GM18858 (cell line): Measurements from ENCODE around the gene DCAF4.
"Not testable (repeated sequence)": the region's sequence is repeated elsewhere in the genome, so short reads cannot be mapped to it uniquely, and the experiment has no call there.

ENCODE experiments used
- ATAC-seq: cut with Tn5 transposase; IDR thresholded peaks from one replicate; pipeline ENCODE4 v1.9.1; 2021; ENCODE audit not compliant: unreplicated experiment

The DCAF4 gene

DNA sequence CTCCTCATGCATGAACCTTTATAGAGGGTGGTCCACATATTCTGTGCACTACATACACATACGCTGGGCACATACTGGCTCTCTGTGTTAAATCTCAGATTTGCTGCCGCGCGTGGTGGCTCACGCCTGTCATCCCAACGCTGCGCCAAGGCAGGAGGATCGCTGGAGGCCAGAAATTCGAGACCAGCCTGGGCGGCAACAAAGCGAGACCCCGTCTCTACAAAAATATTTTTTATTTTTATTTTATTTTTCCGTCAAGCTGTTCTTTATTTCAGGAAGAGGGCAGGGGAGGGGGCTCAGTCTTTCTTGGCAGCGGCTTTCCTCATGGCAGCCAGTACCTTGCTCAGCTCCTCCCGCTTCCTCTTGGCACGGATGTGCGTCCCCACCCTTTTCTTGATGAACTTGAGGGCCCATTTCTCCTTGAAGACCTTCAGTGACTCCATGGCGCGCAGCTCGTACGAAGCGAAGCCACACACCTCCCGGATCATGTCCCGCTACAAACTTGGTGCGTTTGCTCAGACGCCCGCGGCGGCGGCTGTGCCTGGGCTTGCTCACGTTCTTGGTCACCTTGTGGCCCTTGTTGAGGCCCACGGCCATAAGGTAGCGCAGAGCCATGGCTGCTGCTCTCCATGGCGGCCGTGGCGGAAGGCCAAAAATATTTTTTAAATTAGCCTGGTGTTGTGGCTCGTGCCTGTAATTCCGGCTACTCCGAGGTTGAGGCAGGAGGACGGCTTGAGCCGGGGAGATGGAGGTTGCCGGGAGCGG is 3.2 kb downstream of the DCAF4 start:
- ATAC-seq = no peak

- ATAC-seq = no peak
Measured at GRCh38 chr14:72932893-72933292, 6.6 kb downstream of the DCAF4 start.

DNA sequence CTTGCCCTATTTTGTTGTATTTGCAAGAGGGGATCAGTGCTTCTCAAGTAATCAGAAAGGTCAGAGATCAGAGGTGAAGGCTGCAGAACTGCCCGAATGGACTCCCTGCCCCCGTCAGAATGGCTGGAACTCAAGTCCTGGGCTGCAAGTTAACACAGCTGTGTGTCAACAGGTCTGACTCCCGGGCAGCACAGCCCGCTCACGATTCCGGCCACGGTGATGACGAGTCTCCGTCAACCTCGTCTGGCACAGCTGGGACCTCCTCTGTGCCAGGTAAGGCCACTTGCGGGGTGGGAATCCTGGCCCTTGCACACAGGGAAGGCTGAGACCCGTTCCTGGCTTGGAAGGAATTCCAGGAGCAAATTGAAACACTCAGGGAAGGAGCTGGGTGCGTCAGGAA is 13.4 kb downstream of the DCAF4 start:
- ATAC-seq = no peak

DNA sequence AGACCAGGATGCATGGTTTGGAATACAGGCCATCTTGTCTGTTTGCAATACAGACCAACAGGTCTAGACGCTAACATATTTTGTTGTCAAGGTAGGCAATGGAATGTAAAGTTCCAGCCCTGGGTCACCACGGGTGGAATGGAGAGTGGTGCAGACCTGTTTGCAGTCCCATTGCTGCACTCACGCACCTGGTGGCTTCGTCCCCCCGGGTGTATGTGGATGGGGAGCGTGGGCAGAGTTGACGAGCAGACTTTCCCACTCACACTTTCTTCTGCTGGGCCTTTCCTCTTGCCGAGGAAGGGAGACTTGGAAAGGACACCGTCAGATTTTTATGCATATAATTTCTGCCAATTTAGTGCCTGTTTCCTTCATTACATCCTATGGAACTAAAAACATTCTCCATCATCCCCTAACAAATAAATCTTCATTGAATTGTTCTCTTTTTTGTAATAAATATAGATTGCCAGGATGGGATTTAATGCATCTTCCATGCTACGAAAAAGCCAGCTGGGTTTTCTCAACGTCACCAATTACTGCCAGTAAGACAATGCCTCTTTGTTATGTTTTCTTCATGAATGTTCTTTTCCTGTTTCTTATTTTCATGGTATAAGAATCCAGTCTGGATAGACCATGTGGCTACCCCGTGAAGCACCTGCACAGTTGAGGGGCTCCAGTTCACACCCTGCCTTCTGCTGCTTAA is 15.2 kb downstream of the DCAF4 start:
- ATAC-seq = no peak

DNA sequence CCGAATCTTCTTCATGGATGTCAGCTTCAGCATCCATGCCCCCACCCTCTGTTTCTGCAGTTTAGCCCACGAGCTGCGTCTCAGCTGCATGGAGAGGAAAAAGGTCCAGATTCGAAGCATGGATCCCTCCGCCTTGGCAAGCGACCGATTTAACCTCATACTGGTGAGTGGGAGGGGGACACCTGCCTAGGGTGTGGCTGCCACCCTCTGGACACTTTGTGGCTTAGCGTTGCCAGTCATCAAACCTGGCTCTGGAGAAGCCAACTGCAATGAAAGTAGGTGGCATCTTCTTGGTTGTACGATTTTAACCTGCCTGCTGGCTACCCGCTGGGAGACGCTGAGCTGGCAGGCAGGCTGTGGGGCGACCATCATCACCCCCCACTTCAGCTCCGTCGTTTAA is 16.7 kb downstream of the DCAF4 start:
- ATAC-seq = no peak

DNA sequence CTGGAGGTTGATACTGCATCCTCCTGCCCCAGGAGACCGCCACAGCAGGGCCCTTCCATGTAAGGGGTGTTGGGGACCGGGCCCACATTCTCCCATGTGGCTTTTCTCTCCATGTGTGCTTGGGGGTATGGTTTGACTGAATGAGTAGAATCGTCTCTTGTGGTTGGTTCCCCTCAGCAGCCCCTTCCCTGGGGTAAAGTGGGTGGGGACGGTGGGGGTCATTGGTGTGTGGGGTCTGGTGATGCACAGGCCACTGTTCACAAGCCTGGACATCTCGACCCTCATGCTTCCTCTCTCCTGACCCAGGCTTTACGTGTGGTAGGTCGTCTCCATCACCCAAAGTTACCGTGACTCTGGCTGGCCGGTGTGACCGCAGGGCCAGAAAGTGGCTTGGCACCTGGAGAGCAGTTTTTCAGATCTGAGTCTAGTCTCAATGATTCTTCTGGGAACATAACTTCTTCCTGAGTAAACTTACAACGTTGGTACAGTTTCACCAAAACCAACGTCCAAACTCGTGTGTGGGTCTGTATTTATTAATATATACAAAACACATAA is 17.7 kb downstream of the DCAF4 start:
- ATAC-seq = no peak

GRCh38 chr14:72945356-72946027 is 19.2 kb downstream of the DCAF4 start:
- ATAC-seq = no peak

DNA sequence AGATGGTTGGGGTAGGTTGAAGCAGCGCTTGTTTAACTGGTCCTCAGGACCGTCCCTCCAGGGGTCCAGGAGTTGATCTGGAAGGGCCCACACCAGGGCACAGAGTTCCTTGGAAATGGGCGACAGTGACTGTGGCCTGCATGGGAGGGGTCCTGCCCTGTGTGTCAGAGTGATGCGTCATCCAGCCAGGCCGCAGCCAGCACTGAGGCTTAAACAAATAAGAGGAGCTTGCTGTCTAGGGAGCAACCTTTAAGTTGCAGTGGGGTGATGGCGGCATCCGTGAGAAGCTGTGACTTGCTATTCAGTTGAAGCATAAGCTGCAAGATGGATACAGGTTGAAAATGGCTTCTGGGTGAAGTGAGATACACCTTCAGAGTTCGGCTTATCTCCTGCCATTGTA is 20.2 kb downstream of the DCAF4 start:
- no peak for ATAC-seq

DNA sequence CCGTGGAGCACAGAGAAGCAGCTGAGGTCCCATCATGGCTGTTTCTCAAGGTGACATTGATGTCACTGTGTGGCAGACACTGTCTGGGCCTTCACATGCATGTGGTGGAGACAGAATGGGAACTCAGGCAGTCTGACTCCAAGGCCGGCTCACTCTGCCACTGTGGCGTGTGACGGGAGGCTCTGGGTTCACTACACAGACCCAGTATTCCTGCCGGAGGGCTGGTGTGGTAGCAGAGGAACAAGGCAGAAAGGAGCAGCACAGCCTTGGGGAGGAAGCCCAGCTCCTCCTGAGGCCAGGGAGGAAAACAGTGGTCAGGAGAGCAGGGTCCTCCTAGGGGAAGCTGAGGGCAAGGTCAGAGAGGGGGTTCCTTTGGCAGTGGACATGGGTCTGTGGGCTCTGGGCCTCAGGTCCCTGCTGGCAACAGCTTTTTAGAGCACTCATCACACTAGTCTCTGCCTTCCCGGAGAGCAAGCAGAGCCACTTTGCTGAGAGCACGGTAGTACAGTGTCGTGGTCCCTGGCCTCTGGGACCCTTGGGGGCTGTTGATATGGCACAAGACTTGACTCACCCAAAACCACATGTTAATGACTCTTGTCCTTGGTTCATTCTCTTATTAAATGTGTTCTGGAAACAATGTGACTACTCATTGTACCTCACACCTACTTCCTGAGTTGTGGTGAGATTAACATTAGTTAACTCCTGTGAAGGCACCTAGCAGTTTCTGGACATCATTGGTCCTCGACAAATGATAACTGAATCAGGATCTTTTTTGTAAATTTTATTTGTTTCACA is 21.3 kb downstream of the DCAF4 start:
- ATAC-seq = no peak

- no peak for ATAC-seq
Measured at GRCh38 chr14:72948481-72949138, 22.3 kb downstream of the DCAF4 start.

DNA sequence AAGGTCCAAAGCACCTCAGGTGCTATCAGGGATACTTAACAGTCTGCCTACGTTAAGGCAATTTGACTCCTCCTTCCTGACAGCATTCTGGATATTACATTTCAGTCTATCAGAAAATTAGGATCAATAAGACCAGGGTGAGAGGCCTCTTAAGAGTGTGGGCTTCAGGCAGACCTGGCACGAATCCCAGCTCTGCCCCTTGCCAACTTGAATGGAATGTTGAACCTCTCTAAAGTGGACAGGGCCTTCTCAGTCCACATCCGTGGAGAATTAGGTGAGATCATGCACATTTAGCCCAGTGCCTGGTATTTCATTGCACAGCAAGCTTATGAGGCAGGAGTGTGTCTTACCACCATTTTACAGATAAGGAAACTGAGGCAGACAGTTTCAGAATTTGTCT is 25.9 kb downstream of the DCAF4 start:
- ATAC-seq = no peak

- ATAC-seq = not testable (repeated sequence)
Measured at GRCh38 chr14:72956741-72957140, 30.5 kb downstream of the DCAF4 start.

DNA sequence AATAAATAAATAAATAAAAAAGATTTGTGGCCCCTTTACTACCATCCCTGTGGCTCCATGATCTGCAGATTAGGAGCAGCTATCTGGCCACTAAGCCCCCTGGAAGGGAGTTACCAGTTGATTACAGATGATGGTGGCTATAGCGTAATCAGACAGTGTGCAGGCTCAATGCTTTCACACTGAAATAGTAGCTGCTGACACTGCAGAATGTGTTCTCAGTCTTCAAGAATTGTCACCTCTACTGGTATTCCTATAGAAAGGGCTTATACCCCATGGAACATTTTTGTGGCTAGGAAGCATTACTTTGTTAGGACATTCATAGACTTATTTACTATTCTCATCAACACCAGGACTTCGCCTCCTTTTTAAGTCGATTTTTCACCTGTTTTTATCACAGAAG is 30.9 kb downstream of the DCAF4 start:
- ATAC-seq = no peak

- ATAC-seq = no peak
Measured at GRCh38 chr14:72958548-72958947, 32.3 kb downstream of the DCAF4 start.

- ATAC-seq = not testable (repeated sequence)
Measured at GRCh38 chr14:72961016-72961415, 34.8 kb downstream of the DCAF4 start.

GRCh38 chr14:72961579-72962335 is 35.5 kb downstream of the DCAF4 start:
- ATAC-seq = no peak

DNA sequence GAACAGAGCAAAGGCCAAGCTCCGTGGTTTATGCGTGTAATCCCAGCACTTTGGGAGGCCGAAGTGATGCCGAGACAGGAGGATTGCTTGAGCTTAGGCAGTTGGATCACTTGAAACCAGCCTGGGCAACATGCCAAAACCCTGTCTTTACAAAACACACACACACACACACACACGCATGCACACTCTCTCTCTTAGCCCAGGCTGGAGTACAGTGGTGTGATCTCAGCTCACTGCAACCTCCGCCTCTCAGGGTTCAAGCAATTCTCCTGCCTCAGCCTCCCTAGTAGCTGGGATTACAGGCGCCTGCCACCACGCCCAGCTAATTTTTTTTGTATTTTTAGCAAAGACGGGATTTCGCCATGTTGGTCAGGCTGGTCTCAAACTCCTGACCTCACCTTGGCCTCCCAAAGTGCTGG is 36.1 kb downstream of the DCAF4 start:
- ATAC-seq = not testable (repeated sequence)

GRCh38 chr14:72962829-72963312 is 36.6 kb downstream of the DCAF4 start:
- no peak for ATAC-seq

DNA sequence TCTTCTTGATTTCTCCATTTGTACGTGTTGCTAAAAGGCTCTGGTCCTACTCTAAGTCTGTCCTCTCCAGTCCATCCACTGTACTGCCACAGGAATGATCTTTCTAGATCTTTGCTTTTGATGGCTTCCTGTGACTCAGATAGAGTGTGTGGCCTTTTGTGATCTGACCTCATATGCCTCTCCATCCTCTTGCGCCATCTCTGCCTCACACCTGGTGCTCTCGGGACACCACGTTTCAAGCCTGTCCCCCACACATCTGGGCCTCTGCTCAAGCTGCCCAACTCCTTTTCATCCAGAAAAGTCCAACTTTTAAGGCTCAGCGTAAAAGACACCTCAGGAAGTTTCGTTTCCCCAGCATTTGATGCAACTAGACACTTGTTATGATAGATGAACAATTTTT is 39.0 kb downstream of the DCAF4 start:
- ATAC-seq = no peak

DNA sequence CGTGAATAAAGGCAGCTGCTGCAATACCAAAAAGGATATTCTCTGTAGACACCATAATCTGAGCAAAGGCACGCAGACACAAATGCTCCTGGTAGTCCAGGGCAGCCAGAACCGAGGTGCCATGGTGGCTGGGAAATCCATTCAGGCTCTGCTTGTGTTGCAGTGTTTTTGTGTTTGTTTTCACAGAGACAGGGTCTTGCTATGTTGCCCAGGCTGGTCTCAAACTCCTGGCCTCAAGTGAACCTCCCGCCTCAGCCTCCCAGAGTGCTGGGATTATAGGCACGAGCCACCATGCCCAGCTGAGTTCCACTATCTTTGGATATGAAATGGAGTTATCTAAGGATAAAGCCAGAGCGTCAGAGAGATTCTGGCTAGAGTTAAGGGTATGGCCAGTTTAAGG is 39.8 kb downstream of the DCAF4 start:
- ATAC-seq = no peak
